GM21423 (cell line): Measurements from ENCODE around the gene NDUFV1.

ENCODE experiments used
- ATAC-seq: cut with Tn5 transposase; IDR thresholded peaks from one replicate; pipeline ENCODE4 v1.9.1; 2021; ENCODE audit warnings: mild to moderate bottlenecking, moderate library complexity; ENCODE audit not compliant: unreplicated experiment

The NDUFV1 gene

DNA sequence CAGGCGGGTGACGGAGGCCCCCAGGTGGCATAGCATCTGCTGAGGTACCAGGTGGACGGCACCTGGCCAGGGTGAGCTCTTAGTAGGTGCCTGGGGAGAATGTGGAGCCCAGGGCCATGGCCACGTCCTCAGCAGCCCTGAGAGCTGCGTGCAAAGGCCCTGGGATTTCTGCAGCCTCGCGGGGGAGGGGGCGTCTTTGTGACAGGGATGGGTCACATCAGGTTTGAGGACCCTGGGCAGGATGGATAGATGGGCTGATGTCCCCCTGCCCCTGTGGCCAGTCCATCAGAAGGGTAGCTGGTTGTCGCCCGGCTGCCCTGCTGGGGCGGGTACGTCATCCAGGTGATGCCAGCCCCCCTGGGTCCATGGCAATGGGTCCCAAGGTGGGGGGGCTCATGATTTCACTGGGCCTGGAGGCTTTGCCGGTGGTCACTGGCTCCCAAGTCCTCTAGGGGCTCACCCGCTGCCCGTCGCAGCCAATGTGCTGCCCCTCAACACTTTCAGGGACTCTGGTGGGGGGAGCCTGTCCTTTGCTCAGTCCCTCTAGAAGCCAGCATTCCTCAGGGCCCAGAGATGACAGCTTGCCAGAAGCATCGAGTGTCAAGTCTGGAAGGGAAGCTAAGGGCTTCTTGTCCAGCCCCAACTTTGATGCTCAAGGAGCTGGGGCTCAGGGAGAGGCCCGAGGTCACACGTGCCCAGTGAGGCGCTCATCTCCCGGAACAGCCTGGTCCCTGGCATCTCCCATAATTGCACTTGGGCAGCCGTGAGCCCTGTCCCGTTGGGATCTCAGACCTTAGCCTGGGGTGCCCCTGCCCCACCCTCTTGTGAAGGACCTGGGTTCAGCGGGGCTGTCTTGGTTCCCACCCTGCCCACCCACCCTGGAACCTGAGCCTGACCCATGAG is 32.0 kb downstream of the NDUFV1 start:
- ATAC-seq = no peak

DNA sequence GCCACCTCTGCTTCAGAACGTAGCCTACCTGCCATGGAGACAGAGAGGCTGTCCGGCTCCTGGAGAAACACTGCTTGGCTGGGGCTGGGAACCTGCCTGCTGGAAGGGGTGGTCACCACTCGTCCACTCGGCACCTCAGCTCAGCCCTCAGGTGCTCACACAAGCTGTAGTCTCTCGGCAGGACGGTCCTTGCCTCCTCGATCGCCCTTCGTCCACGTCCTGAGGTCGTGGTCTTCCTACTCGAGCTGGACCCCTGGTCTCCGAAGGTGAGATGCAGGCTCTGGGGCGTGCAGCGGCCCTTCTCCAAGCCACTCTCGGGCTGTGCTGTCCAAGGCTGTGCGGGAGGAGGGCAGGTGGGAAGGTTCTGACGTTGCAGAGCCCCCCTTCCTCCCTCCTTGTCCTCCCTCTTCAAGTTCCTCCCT is 32.7 kb downstream of the NDUFV1 start, which contains the start of gene TBX10:
Gene TBX10, minus strand, starts transcription at position 326 of the 422 bp plus-strand sequence. Its CDS starts 291 bp downstream, at position 35.
- ATAC-seq = no peak

GRCh38 chr11:67640021-67640757 is 33.5 kb downstream of the NDUFV1 start:
- no peak for ATAC-seq

DNA sequence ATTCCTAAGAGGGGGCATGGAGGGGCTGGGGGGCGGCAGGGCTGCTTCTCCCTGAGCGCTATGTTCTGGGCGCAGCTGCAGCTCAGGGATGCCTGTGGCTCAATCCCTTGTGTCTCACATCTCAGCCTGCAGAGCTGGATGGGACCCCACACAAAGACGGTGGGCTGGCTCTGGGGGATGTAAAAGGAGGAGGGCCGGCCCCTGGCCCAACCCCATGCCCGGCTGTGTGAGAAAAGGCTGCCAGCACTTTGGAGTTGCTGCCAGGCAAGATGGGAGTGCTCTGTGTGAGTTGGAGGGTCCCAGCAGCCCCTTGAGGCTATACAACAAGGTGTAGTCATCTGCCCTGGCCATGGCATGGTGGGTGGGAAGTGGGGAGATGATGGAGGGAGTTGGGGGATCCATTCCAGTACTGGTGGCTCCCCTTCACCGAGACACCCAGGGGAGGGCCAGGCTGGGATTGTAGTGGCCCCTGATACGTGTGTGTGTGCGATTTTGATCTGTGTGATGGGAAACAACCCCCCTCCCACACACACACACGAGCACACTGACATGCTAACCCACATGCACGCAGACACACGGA is 34.1 kb downstream of the NDUFV1 start:
- ATAC-seq = no peak

DNA sequence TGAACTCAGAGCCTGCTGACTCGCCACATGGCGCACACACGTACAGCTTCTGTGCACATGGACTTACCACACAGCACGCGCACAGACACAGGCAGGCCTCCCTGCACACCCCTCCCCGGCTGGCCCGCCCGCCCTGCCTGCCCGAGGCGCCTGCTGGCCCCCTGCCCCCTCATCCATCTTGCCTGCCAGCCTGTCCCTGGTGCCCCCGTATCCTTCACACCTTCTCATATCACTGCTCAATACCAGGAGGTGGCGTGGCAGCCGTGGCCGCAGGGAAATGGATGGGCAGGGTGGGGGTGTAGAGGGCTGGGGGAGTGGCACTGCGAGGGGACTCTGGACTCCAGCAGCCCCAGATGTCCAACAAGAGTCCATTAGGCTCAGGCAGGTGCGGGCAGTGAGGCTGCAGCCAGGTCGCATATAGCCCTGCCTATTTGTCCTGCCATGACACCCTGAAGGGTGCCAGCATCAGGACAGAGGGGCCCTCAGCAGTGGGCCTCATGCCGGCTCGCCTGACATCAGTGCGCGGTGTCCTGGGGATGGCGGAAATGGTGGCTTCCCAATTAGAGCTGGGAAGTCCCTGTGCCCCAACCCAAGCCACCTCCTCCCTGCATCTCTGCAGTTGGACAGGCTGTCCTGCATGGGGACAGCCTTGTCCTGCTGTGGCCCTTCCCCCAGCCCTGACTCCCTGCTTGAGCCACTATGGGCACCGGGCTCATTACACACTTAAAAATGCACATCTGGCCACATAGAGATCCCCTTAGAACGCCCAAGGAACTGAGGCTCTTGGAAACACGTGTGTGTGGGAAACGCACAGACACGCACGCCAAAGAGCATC is 34.8 kb downstream of the NDUFV1 start:
- no peak for ATAC-seq

GRCh38 chr11:67642173-67643120 is 35.7 kb downstream of the NDUFV1 start:
- ATAC-seq = no peak

DNA sequence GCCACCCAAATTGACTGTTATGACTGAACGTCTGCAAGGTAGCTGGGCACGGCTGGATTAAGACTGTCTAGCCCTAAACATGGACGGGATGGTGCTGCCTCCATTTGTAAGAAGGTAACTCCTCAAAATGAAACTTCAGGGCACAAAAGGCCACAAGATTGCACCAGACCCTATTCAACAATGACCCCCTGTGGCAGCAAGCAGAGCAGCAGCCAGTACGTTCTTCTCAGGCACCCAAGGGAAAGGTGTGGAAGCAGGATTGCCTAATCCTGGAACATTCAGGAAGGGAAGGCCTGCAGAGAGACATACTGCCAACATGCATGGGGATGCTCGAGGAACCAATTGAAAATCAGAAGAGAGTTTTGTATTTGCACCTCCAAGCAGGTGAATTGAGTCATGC is 37.3 kb downstream of the NDUFV1 start:
- ATAC-seq = no peak

DNA sequence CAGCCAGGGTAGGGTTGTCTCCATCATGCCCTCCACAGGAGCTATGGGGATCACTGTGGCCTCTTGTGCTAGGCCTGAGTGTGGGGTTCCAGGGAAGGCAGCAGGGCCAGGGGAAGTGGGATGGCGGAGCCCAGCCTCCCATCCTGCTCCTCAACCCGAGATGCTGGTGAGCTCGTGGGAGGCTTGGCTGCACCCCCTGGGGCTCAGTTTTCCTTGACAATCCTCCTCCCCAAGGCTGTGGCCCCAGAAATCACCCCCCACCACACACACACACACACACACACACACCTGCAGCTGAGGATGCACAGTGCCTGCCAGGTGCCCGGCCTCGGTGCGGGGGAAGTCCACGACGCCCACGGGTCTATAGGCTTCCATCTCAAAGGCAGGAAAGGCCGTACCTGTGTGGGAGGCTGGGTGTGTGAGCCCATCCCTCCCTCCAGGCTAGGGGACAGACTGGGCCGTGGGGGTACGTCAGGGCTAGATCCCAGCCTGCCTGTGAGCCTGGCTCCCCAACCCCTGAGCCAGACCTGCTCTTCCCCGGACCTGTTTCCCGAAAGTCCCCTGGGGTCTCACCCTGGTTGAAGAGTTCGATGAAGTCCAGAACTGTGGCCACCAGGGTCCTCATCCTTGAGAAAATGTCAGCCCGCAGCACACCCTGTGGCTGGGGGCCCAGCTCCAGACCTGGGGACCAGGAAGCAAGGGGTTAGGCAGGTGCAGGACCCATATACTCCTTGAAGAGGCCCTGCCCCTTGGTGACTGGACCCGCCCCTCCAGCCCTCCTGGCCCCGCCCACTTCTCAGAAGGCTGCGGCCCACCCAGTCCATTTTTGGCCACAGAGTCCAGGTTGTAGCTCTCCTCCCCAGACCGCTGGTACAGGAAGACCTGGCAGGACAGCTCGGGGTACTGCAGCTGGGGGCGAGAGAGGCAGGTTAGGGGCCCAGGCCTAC is 38.0 kb downstream of the NDUFV1 start:
- no peak for ATAC-seq

DNA sequence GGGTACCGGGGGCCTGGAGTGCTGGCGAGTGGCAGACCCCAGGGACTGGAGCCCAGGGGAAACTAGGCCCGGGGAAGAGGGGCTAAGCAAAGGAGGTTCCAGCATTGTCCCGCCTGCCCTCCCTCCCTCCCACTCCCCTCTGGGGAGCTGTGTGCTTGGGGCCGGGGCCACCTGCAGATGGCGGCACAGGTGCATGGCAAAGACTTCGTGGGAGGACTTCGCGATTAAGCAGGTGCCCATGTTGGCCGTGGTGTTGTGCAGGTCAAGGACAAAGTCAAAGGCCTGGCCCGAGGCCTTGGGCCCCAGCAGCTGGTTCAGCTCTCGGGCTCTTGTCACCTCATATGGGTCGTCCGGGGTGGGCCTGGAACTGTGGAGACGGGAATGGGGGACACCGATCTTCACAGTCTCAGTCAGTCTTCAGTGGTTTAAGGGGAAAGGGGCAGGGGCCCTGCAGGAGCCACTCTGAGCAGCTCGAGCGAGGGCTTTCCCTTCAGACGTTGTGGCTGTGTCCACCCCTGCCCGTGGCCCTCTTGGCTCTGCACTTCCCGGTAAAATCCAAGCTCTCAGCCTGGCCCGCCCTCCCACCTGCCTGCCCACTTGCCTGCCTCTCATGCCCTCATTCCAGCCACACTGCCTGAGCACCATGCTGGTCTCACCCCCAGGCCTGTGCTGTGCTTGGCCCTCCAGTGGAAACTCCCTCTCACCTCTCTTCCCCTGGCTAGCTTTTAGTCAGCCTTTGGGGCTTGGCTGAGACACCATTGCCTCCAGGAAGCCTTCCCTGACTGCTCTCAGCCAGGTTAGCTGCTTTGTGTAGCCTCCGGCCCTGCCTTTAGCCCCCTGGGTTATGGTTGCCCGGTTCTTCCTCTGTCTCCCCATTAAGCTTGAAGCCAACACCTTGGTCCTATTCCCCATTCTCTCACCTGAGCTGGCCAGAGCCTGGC is 39.1 kb downstream of the NDUFV1 start:
- no peak for ATAC-seq

- ATAC-seq = peak; percentile 24
These were observed 40.0 kb downstream of the NDUFV1 start for GRCh38 chr11:67646535-67647336.

DNA sequence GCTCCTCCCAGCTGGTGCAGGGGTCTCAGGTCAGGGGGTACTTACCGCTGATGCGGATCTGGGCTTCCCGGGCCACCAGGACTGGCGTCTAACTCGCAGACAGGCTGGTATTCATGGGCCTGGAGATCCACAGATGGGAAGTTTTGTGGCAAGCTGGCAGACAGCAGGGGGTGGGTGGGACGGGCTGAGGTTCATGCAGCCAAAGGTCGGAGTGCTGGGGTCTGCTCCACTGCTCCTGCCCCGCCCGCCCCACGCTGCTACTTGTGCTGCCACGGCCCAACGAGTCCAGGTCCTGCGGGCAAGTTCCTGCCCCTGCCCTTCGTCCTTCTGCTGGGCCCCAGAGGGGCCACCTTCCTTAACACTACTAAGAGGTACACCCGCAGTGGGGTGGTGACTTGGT is 40.7 kb downstream of the NDUFV1 start:
- no peak for ATAC-seq

DNA sequence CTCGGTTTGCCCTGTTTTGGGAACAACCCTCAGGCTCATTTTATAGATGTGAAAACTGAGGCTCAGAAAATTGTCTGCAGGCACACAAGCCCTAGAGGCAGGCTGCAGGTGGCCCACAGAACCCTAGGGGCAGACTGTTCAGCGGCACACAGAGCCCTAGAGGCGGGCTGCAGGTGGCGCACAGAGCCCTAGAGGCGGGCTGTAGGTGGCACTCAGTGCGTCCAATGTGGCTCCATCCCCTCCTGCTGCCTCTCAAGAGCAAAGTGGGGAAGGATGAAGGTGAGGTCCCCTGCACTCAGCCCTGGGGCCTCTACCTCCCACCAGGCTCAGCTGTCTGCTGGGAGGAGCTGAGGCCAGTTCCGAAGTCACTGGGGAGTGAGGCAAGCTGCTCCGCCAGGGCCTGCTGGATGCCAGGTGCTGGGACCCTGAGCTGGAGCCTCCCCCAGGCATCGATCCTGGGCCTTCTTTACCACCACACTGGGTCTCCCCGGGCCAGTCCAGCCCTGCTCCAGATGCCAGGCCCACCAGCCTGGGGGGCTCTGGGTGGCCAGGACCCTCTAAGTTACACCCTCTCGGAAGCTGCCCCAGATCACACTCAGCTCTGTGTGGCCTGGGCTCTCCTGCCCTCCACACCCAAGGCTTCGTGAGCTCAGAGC is 41.5 kb downstream of the NDUFV1 start:
- ATAC-seq = no peak

- no peak for ATAC-seq
These were observed 42.3 kb downstream of the NDUFV1 start for GRCh38 chr11:67648796-67649613.

GRCh38 chr11:67649634-67650510 is 43.1 kb downstream of the NDUFV1 start:
- no peak for ATAC-seq
